OCI-LY3 (cell line): Measurements from ENCODE around the gene SMARCA5.

Experiments
- EZH2phosphoT487 ChIP-seq: fragments of 200-600 bp; shearing (Covaris generic); IDR thresholded peaks from 2 replicates; pipeline ENCODE4 v1.6.1; 2018; ENCODE audit warnings: antibody characterized with exemption, mixed run types, low read depth
- TF ChIP-seq, protein P1 (sequence below): fragments of 200-600, 300-600 bp; sonication (generic); IDR thresholded peaks from 2 replicates; pipeline ENCODE4 v1.5.1; 2014; ENCODE audit warnings: antibody characterized with exemption, low read length, low read depth

DNA sequence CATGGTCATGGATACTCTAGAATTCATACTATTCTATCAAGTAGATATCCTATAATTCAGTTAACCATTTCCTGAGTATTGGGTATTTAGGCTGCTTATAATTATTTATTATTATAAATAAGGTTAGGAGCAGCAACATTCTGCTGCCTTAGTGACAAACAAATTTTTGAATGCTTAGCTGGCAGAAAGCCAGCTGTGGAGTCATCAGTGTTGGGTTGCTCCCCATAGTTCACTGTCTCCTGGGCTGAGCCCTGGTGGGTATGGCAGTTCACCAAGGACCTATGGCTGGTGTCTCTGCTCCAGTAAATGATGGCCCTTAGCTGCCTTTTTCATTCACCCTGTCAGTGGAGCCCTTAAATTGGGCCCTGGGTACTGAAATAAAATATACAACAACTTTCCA lies 61.8 kb downstream of the SMARCA5 start:
- TF ChIP-seq EZH2phosphoT487, result no peak
- TF ChIP-seq, protein P1, sequence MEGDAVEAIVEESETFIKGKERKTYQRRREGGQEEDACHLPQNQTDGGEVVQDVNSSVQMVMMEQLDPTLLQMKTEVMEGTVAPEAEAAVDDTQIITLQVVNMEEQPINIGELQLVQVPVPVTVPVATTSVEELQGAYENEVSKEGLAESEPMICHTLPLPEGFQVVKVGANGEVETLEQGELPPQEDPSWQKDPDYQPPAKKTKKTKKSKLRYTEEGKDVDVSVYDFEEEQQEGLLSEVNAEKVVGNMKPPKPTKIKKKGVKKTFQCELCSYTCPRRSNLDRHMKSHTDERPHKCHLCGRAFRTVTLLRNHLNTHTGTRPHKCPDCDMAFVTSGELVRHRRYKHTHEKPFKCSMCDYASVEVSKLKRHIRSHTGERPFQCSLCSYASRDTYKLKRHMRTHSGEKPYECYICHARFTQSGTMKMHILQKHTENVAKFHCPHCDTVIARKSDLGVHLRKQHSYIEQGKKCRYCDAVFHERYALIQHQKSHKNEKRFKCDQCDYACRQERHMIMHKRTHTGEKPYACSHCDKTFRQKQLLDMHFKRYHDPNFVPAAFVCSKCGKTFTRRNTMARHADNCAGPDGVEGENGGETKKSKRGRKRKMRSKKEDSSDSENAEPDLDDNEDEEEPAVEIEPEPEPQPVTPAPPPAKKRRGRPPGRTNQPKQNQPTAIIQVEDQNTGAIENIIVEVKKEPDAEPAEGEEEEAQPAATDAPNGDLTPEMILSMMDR, result no peak
